Measurements from ENCODE around the gene STPG1. TPM values are rescaled to one million over a fixed set of nuclear protein-coding genes. Genes with fewer than 3 reads are reported as not detected.

The STPG1 gene
- total and polyA plus RNA-seq, 9 of the 15 experiments (the other 6 are each of a cell fraction or from before 2014, with no cell fraction given) = 5.0 to 11.9 (median 8.3) TPM

DNA sequence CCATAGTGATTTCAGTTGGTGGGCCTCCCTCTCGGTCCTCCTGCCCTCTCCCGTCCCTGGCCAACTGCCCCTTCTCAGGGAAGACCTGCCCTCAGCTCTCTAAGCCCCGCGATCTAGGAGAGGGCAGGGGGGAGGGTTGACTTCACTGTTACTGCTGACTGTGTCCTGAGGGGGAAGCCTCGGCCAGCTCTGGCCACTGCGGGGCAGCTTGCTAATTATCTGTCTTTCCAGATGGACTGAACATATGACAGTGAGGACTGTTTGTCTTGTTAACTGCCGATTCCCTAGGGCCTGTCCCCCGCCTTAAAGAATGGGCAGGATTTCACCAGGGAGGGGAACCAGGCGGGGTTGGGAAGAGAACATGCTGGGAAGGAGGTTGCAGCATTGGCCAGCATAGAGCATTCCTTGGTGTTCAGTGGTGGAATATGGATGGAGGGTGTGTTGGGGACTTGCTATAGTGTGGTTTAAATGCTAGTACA, 24.9 kb upstream of the STPG1 start (continued):
- TF ChIP-seq, protein P1, sequence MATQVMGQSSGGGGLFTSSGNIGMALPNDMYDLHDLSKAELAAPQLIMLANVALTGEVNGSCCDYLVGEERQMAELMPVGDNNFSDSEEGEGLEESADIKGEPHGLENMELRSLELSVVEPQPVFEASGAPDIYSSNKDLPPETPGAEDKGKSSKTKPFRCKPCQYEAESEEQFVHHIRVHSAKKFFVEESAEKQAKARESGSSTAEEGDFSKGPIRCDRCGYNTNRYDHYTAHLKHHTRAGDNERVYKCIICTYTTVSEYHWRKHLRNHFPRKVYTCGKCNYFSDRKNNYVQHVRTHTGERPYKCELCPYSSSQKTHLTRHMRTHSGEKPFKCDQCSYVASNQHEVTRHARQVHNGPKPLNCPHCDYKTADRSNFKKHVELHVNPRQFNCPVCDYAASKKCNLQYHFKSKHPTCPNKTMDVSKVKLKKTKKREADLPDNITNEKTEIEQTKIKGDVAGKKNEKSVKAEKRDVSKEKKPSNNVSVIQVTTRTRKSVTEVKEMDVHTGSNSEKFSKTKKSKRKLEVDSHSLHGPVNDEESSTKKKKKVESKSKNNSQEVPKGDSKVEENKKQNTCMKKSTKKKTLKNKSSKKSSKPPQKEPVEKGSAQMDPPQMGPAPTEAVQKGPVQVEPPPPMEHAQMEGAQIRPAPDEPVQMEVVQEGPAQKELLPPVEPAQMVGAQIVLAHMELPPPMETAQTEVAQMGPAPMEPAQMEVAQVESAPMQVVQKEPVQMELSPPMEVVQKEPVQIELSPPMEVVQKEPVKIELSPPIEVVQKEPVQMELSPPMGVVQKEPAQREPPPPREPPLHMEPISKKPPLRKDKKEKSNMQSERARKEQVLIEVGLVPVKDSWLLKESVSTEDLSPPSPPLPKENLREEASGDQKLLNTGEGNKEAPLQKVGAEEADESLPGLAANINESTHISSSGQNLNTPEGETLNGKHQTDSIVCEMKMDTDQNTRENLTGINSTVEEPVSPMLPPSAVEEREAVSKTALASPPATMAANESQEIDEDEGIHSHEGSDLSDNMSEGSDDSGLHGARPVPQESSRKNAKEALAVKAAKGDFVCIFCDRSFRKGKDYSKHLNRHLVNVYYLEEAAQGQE (IDR thresholded peaks at IDR 0.05; ENCODE audit: borderline replicate concordance) = peak; percentile 41; the same call in 1 of the 2 replicates
- TF ChIP-seq, protein P1 (CRISPR knock-in tag; IDR thresholded peaks at IDR 0.05; ENCODE audit: low read depth) = no peak
- no peak for TF ChIP-seq ZFP36 (IDR thresholded peaks at IDR 0.05; ENCODE audit: low read depth, low read length, partially characterized antibody)
- TF ChIP-seq, protein P2, sequence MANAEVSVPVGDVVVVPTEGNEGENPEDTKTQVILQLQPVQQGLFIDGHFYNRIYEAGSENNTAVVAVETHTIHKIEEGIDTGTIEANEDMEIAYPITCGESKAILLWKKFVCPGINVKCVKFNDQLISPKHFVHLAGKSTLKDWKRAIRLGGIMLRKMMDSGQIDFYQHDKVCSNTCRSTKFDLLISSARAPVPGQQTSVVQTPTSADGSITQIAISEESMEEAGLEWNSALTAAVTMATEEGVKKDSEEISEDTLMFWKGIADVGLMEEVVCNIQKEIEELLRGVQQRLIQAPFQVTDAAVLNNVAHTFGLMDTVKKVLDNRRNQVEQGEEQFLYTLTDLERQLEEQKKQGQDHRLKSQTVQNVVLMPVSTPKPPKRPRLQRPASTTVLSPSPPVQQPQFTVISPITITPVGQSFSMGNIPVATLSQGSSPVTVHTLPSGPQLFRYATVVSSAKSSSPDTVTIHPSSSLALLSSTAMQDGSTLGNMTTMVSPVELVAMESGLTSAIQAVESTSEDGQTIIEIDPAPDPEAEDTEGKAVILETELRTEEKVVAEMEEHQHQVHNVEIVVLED (CRISPR knock-in tag; IDR thresholded peaks at IDR 0.05) = no peak
- no peak for TF ChIP-seq BRCA1 (IDR thresholded peaks at IDR 0.05)
- no peak for TF ChIP-seq BRCA1 (CRISPR knock-in tag; IDR thresholded peaks at IDR 0.05)
- no peak for TF ChIP-seq LARP7 (IDR thresholded peaks at IDR 0.05)
- no peak for TF ChIP-seq LCOR (CRISPR knock-in tag; IDR thresholded peaks at IDR 0.05)
- no peak for TF ChIP-seq ZNF584 (CRISPR knock-in tag; IDR thresholded peaks at IDR 0.05; ENCODE audit: low read depth)
- no peak for TF ChIP-seq RBM14 (IDR thresholded peaks at IDR 0.05; ENCODE audit: borderline replicate concordance, insufficient read depth, low read depth, low read length)
- no peak for TF ChIP-seq PCBP2 (IDR thresholded peaks at IDR 0.05; ENCODE audit: low read depth, low read length, poor library complexity, severe bottlenecking)
- peak in 1 of 2 experiments; percentile 83; a peak in 2 of 4 replicates for TF ChIP-seq RCOR1 (IDR thresholded peaks at IDR 0.05; ENCODE audit: borderline replicate concordance in 1 of 2, low read depth in 2 of 2, low read length in 2 of 2)
- TF ChIP-seq, protein P3, sequence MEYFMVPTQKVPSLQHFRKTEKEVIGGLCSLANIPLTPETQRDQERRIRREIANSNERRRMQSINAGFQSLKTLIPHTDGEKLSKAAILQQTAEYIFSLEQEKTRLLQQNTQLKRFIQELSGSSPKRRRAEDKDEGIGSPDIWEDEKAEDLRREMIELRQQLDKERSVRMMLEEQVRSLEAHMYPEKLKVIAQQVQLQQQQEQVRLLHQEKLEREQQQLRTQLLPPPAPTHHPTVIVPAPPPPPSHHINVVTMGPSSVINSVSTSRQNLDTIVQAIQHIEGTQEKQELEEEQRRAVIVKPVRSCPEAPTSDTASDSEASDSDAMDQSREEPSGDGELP (CRISPR knock-in tag; IDR thresholded peaks at IDR 0.05; ENCODE audit: borderline replicate concordance) = peak; percentile 93
- no peak for TF ChIP-seq HNRNPUL1 (IDR thresholded peaks at IDR 0.05; ENCODE audit: low read length)
- TF ChIP-seq ZBTB1 (CRISPR knock-in tag; IDR thresholded peaks at IDR 0.05; ENCODE audit: borderline replicate concordance, low read depth) = no peak
- TF ChIP-seq MCM3 (IDR thresholded peaks at IDR 0.05) = no peak
- TF ChIP-seq TCF3 (CRISPR knock-in tag; IDR thresholded peaks at IDR 0.05) = peak; percentile 94
- no peak for TF ChIP-seq STAG1 (CRISPR knock-in tag; IDR thresholded peaks at IDR 0.05; ENCODE audit: borderline replicate concordance)
